GM12872 (cell line): ENCODE measurements around the gene CDC45.

Source experiments
- TF ChIP-seq, protein P1 (sequence below): IDR thresholded peaks from 3 replicates; pipeline ENCODE4 v1.5.1; 2011; ENCODE audit warnings: low read depth, mild to moderate bottlenecking, low read length, moderate library complexity; ENCODE audit not compliant: insufficient read depth

The CDC45 gene

DNA sequence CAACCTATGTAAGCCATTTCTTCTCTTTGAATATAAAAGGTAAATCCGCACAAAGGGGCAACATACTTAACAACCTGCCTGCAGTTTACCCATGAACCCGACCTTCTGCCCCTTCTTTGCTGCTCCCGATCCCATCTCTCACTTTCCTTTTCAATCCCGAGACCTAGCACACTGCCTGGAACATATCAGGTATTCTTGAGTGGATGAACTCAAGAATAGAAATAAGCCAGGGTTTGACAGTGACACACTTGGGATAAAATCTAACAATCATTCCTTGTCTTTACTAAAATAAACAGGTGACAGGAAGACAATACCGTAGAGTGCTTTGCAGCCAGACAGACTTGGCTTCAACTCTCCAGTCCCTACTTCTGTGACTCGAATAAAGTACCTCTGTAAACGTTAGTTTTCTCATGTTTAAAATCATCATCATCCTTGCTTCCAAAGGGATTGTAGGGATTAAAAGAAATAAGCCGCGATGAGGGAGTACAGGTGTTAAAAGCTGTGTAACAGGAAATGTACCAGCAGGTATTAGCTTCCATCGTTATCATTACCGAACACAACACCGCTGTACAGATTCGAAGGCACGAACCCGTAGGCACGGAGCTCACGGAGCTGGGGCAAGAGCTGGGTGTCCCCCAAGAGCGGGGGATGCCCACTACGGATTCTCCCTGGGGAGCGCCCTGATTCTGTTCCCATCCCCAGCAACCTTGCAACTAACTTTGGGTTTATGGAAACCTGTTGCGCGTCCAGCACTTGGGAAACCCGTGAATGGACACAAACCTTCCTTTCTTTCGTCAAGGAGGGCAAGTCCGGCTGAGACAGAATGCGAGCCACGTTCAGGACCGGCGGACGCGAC is 1.4 kb upstream of the CDC45 start:
- TF ChIP-seq, protein P1, sequence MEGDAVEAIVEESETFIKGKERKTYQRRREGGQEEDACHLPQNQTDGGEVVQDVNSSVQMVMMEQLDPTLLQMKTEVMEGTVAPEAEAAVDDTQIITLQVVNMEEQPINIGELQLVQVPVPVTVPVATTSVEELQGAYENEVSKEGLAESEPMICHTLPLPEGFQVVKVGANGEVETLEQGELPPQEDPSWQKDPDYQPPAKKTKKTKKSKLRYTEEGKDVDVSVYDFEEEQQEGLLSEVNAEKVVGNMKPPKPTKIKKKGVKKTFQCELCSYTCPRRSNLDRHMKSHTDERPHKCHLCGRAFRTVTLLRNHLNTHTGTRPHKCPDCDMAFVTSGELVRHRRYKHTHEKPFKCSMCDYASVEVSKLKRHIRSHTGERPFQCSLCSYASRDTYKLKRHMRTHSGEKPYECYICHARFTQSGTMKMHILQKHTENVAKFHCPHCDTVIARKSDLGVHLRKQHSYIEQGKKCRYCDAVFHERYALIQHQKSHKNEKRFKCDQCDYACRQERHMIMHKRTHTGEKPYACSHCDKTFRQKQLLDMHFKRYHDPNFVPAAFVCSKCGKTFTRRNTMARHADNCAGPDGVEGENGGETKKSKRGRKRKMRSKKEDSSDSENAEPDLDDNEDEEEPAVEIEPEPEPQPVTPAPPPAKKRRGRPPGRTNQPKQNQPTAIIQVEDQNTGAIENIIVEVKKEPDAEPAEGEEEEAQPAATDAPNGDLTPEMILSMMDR = no peak

DNA sequence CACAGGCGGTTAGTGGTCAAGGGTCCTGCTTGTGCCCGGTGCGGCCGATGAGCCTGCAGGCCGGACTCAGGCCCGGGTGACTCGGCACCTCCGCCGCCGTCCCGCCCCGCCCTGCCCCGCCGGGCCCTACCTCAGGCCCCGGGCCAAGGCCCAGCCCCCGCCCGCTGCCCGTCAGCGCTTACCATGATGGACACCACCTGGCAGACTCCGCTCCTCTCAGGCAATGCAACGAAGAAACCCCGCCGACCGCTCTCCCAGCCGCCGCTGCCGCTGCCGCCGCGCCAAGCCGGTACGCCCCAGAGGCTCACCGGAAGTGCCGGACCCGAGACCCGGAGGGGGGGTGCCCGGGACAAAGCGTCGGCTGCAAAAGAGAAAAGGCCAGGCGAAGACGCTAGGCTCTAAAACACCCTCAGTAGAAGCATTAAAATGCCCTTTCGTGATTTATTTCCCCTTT is 792 bp upstream of the CDC45 start, which contains the start of gene UFD1:
TSS of gene UFD1 (minus strand) at position 293 of the 454 bp plus-strand sequence. CDS start at position 185, 108 bp downstream.
- TF ChIP-seq, protein P1 = no peak

GRCh38 chr22:19480173-19480568 is 451 bp downstream of the CDC45 start:
- TF ChIP-seq, protein P1 = no peak

GRCh38 chr22:19480789-19481188 is 1.1 kb downstream of the CDC45 start:
- TF ChIP-seq, protein P1 = no peak

- TF ChIP-seq, protein P1 = no peak
These were observed 2.6 kb downstream of the CDC45 start for GRCh38 chr22:19482297-19482696.

DNA sequence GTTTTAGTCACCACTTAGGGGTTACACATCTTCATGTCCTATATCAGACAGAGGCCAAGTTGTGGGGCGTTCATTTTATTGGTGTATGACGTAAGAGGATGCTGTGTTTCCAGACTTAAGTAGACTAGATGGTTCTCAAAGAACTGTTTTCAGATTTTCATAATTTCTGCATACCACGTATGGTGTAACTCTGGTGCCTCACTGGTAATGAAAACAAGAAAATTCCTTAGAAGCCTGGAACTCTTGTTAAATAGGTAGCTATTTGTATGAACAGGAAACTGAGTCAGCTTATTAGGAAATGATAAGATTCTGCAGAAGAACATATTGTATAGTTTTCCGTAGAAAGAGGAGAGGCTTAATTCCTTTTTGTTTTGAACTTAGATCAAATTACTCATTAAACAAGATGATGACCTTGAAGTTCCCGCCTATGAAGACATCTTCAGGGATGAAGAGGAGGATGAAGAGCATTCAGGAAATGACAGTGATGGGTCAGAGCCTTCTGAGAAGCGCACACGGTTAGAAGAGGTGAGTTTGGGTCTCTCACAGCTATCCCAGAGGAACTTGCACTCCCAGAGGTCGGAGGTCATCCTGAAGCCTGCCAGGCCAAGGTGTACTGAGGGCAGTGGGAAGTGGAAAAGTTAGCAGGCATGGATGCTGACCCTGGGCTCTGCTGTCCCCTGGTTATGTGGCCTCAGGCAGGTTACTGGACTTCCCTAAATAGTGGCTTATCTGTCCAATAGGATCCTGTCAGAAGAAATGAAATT is 3.9 kb downstream of the CDC45 start:
- TF ChIP-seq, protein P1 = no peak

GRCh38 chr22:19488285-19488684 is 8.6 kb downstream of the CDC45 start:
- TF ChIP-seq, protein P1 = no peak
